HG03520 (cell line): Measurements from ENCODE around the gene HSD17B11.
A peak's percentile ranks its signal among the peaks of the same experiment; 100 is the strongest.
"Not testable (repeated sequence)": the region's sequence is repeated elsewhere in the genome, so short reads cannot be mapped to it uniquely, and the experiment has no call there.

ENCODE experiments used
- ATAC-seq: cut with Tn5 transposase; IDR thresholded peaks from one replicate; pipeline ENCODE4 v1.9.1; 2021; ENCODE audit warnings: mild to moderate bottlenecking, moderate library complexity; ENCODE audit not compliant: unreplicated experiment

HSD17B11 gene, protein sequence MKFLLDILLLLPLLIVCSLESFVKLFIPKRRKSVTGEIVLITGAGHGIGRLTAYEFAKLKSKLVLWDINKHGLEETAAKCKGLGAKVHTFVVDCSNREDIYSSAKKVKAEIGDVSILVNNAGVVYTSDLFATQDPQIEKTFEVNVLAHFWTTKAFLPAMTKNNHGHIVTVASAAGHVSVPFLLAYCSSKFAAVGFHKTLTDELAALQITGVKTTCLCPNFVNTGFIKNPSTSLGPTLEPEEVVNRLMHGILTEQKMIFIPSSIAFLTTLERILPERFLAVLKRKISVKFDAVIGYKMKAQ

DNA sequence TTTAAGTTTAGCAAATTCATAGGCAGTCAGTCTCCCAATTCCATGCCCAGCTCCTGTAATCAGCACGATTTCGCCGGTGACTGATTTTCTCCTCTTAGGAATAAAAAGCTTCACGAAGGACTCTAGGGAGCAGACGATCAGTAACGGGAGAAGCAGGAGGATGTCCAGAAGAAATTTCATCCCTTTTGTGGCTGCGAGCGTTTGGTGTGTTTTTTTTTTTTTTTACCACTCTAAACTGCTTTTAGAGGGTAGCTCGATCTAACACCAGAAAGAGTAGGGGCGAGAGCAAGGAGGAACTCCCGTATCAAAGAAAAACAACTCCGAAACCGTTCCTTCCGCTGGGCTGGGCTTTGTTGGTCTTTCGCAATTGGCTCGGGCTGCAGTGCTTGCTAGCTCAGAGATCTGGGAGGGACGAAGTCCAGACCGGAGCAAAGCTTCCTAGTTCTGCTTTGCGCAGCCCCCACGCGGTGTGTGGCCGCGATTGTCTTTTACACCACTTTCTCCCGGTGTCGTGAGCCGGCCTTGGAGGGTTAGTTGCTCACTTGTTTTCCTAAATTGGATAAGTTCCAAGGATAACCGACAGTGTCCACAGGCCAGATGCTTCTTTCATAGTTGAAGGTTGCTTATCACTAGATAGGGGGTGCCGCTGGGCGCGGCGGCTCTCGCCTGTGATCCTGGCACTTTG lies at the start of gene HSD17B11:
TSS of gene HSD17B11 (minus strand) at position 298 of the 685 bp plus-strand sequence. CDS start at position 180, 118 bp downstream.
- ATAC-seq: peak; percentile 100

DNA sequence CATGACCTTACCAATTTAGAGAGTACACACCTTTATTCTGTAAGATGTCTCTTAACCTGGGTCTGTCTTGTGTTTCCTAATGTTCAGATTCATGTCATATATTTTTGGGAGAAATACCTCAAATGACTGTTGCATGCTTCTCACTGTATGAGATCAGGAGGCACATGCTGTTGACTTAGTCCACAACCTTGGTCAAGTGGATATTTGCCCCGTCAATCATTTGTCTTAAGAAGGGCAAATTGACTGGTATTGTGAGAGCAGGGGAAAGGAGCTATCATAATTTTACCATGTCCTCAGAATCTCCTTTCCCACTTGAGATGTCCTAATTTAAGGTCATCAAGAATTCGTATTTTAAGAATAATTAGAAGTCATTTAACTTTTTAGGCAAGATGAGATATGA lies 42.4 kb upstream of the HSD17B11 start:
- ATAC-seq: no peak

DNA sequence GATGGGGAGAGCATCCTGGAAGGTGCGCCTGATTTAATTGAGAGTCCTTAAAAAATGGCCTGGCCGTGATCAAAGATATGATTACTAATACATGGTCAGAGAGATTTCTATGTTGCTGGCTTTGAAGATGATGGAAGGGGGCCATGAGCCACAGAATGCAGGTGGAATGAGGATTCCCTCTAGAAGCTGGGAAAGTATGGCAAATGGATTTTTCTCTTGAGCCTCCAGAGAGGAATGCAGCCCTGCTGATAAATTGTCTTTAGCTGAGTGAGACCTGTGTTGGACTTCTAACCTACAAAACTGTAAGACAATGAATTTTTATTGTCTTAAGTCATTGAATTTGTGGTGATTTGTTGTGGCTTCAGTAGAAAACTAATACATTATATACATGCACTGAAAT lies 39.0 kb upstream of the HSD17B11 start:
- ATAC-seq: no peak

DNA sequence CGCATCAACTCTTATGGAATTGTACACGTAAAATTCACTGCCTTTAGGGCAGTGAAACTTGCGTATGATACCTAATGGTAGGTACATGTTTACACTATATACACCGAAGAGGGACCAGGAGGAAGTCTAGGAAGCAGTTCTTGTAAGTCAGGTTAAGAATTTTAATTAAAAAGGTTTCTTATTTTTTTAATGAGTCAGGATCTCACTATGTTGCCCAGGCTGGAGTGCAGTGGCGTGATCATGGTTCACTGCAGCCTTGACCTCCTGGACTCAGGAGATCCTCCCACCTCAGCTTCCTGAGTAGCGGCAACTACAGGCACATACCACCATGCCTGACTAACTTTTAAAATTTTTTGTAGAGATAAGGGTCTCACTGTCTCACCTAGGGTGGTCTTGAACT lies 38.0 kb upstream of the HSD17B11 start:
- ATAC-seq: no peak

DNA sequence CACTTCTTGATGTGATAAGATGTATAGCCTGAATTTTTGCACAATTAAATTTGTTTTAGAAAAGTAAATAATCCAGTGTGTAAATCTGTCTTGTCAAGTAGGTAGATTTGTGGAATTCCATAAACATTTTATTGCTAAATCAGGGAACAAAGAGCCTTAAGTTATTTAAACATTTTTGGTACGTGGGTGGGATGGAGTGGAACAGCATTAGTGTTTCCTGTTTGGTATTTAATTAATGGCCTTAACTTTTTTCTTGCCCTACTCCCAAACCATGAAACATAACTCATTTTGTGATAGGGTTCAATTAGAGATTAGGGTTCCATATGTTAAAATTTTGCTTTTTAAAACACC lies 36.5 kb upstream of the HSD17B11 start:
- ATAC-seq: no peak

DNA sequence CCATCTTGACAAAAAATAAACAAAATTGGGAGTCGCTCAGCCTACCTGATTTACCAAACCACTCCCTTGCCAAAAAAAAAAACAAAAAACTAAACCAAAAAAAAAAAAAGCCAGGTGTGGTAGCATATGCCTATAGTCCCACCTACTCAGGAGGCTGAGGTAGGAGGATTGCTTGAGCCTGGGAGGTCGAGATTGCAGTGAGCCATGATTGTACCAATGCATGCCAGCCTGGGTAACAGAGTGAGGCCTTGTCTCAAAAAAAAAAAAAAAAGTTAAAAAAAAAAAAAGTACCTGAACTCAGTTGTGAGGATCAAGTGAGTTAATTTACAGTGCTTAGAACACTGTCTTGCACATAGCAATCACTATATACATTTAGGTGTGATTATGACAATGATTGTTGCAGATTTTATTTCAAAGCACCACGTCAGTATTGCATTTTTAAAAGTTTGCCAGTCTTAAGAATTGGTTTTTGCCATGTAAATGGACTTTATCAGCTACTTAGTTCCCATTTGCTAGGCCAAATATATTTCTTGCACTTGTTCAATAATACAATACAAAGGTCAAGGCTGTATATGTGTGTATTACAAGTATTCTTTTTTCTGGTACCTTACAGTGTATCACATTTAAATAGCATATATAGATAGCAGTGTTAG lies 36.0 kb upstream of the HSD17B11 start:
- no peak for ATAC-seq

DNA sequence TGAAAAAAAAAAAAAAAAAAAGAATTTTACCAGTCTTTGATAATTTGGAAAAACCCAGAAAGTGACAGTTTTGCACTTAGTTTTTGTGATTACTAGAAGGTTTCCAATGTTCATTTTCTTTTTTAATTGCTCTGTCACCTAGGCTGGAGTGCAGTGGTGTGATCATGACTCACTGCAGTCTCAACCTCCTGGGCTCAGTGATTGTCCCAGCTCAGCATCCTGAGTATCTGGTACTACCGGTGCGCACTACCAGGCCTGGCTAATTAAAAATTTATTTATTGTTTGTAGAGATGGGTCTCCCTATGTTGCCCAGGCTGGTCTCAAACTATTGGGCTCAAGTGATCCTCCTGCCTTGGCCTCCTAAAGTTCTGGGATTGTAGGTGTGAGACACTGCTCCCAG lies 34.7 kb upstream of the HSD17B11 start:
- ATAC-seq: no peak

DNA sequence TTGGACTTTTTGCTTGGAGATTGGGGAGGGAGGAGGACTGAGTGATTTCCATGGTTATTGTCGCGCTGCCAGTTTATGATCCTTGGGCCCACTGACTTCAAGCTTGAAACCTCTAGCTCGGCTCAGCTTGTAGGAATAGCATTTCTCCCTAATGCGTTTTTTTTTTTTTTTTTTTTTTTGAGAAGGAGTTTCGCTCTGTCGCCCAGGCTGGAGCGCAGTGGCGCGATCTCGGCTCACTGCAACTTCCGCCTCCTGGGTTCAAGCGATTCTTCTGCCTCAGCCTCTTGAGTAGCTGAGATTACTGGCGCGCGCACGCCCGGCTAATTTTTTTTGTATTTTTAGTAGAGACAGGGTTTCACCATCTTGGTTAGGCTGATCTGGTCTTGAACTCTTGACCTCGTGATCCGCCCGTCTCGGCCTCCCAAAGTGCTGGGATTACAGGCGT lies 33.1 kb upstream of the HSD17B11 start:
- not testable (repeated sequence) for ATAC-seq

DNA sequence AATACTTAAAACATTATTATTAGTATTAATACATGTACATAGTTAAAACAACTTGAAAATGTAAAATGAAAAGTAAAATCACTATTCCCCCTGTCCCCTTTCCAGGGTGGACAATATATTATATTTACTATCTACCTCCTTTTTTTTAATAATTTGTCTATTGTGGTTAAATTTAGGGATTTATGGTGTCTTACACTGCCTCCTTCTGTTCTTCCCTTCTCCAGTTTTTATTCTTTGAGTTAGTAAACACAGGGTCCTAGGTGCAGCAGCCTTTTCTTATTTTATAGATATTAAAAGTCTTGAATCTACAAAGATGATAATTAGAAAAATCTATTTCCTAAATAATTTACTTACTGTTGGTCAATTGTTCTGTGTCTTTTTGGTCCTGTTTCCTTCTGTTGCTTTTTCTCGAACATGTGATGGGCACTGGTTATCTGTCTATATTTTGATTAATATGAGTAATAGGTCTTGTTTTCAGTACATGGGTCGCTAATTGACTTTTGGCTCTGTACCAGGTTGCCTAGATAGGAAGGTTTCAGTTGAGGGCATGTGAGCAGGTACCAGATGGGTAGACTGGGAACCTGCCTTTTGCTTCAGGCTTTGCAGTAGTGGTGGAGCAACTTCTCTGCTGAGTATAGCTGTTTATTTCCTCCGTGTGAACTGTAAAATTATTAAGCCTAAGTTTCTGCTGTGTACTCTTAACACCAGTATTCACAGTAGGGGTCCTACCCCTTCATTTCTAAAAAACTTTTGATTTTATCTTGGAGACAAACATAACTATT lies 32.5 kb upstream of the HSD17B11 start:
- no peak for ATAC-seq

DNA sequence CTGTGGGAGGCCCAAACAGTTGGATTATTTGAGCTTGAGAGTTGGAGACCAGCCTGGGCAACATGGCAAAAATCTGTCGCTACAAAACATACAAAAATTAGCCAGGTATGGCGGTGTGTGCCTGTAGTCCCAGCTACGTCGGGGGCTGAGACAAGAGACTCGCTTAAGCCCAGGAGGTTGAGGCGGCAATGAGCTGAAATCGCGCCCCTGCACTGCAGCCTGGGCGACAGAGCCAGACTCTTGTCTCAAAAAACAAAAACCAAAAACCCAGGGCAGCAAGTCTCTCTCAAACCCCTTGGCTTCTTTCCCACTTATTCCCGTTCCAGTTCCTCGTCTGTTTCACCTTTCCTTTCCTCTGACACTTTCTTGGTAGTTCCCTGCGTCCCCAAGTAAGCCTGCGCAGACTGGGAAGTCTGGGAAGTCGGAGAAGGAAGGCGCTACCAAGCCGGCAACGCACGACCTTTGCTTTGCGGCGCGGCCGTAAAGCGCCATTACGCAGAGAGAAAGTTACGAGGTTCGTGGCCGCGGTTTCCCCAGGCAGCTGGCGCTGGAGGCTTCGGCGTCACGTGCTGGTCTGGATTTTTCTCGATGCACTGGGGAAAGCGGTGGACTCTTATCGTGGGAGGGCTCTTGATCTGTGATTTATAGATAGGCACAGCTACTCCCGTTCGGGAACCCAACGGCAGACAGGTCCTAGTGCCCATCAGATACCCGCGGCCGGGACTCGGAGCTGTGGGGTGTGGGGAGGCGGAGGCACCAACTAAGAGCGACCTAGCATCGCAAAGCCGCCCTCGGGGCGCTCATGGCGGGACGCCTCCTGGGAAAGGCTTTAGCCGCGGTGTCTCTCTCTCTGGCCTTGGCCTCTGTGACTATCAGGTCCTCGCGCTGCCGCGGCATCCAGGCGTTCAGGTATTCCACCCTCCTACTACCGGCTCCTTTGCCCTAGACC lies 31.4 kb upstream of the HSD17B11 start, which contains the start of gene NUDT9:
TSS of gene NUDT9 (plus strand) at position 470 of the 949 bp plus-strand sequence. CDS start at position 803, 333 bp downstream.
- ATAC-seq: peak; percentile 85

DNA sequence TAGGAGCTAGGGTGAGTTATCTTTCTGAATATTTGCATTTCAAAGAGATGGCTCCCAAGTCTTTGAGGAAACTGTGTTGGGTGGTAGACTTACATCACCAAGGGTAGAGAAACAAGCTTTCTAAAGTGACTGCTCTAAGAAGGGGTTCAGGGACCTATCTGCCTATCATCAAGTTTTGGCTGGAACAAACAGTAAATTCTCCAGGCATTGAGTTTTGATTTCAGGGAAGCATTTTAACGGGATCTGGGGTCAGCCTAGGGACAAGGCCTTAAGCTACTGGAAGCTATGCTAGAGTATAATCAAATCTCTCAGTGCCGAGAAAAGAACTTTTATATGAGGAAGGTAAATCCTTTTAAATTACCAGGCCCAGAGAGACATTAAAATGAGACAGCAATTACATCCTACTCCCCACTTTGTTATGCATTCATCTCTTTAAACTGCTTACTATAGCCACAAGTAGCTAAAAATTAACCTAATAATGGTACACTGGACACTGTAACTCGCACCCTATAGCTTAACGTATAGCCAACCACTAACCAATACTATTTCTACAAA lies 29.4 kb upstream of the HSD17B11 start:
- ATAC-seq: no peak

DNA sequence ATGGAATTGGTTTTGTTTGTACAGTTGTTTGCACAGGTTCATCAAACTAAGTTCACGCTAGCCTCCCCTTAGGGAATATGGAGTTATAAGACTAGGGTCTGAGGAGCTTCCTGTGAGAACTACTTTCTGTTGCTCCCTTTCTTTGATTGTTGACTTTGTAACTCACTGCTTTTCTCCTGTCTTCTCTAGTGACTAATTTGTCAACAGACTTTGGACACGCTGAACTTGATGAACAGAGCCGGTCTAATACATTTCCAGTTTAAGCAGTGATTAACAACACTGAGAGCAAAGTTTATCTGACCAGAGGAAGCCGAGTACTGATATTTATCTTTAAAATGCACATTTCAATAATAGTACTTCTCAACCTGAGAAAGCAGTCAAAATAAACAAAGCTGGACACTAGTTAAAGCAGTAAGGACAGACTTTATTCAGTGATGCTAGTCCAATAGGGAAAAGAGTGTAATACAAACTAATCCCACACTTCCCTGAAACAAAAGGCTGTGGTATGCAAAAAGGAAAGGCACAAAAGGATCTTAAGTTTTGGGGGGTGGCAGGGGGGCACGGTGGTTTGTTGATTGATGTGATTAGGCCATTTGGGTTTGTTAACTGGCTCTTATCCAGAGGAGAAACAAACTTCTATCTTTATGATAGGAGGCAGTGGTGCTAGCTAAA lies 28.7 kb upstream of the HSD17B11 start:
- no peak for ATAC-seq

DNA sequence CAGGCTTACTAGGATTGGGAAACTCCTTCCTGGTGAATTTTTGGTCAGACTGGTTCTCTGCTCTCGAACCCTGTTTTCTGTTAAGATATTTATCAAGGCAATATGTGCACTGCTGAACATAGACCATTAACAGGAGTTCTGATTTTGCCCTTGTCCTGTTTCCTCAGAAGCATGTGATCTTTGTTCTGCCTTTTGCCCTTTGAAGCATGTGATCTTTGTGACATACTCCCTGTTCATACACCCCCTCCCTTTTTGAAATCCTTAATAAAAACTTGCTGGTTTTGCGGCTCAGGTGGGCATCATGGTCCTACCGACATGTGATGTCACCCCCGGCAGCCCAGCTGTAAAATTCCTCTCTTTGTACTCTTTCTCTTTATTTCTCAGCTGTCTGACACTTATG lies 27.4 kb upstream of the HSD17B11 start:
- not testable (repeated sequence) for ATAC-seq

DNA sequence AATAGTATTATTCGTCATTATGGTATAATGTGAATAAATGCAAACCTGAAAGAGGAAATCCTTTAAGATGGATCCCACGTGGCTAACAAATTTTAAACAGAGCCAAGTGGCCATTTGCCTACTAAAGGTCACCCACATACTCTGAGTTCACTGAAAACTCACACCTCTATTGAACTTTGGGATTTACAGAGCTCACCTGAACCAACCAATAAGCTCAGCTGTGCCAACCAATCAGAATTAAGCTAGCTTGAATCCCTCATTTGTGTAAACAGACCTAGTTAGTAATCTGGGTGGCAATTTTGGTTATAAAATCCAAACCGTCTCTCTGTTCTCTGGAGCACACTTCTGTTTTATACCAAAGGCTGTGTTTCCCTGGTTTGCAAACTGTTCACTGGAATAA lies 26.0 kb upstream of the HSD17B11 start:
- no peak for ATAC-seq

DNA sequence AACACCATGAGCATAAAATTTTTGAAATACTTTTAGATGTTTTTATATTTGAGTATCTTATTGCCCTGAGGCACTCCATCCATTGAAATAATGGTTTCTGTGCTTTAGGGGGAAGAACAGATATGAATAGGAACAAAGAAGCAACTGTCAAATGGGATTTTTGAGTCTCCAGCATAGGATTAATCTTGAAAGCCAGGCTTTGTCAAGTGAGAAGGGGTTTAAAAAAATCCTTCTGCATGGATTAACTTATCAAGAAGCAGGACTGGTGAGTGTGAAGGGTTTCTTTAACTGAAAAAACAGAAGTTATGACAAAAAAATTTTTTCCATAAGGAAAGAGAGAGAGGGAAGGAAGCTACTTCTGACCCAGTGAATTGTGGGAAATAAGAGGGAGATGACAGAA lies 23.8 kb upstream of the HSD17B11 start:
- no peak for ATAC-seq

DNA sequence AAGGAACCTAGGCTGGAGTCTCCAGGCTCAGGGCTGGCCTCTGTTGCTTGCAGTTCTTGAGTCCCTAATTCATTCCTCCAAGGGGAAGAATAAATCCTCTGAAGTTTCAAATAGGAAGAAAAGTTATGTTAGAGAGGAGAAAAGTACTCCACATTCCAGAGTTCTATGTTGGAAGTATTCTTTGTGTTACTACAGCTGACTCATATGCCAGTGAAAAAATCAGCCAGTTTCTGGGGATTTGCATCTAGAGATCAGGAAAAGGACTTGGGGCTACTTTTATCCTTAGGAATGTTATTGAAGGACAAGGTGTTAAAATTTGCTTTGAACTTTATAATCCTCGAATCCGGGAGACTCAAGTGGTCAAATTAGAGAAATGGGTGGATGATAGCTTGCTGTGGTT lies 19.7 kb upstream of the HSD17B11 start:
- ATAC-seq: no peak

DNA sequence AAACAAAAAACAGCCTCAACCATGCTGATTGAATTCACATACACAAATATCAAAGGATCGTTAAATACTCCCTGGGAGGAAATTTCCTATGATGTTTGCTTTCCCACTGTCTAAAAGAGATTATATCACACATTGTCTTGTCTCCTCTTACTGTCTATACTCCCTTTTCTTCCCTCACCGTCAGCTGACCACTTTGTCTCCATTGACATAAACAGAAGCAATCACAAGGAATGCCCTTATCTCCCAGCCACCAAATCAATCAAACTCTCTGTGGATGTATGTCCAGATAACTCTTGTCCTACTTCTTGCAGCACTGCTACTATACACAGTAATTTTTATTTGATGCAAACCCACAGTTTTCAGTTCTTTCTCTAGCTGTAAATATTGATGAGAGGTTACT lies 19.2 kb upstream of the HSD17B11 start:
- ATAC-seq: no peak

DNA sequence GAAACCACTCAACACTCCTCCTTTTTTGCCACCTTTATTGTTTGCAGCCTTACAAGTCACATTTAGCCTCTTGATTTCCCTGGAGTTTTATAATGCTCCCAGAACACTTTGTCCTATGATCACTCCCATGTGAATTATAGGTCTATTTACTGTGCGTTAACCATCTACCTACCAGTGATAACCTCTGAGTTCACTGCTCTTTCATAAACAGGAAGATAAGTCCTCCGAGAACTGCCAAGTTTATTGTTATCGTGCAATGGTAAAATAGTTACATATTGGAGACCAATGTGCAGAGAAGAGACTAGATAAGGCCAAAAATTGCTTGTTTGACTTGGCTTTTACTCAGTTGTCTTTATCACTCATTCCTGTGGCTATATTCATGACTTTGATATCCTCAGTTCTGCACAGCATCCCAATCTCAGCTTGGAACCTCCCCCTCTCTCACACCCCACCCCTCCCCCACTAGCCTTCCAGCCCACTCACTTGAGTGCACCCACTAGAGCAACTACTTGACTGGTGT lies 18.5 kb upstream of the HSD17B11 start:
- ATAC-seq: no peak

DNA sequence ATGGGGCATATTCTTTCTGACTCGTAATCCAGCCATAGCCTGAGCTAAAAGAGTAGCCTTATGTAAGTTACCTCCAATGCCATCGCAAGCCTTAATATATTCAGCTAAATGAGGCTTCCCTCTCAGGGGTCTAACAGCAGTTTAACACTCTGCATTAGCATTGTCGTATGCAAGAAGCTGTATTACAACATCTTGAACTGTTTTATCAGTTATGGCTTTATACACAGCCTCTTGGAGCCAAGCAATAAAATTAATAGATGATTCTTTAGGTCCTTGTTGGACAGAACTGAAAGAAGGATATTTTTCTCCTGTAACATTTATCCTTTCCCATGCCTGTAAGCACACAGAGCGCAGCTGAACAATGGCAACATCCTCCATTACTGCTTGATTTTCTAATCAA lies 15.9 kb upstream of the HSD17B11 start:
- ATAC-seq: not testable (repeated sequence)
